Measurements from ENCODE around the gene C3orf62. TPM values are rescaled to one million over a fixed set of nuclear protein-coding genes. Genes with fewer than 3 reads are reported as not detected.

C3orf62 gene
- total RNA-seq, 1 experiment from 2014 or later: 5.9 TPM

GRCh38 chr3:49238274-49239127 lies 38.5 kb downstream of the C3orf62 start:
- Histone ChIP-seq H4K20me1 (ENCODE audit: insufficient read depth) (no peaks in the 10 kb centered on the region), H3K4me1 (ENCODE audit: control insufficient read depth in 1 of 2, insufficient read depth in 2 of 2, low read length in 2 of 2) (no peaks in the 10 kb centered on the region), H2AFZ (ENCODE audit: low read depth, low read length, poor library complexity, severe bottlenecking) (no peak overlapping the region), H3K27ac (ENCODE audit: low read depth, low read length) (no peak overlapping the region), H3K36me3 (ENCODE audit: control insufficient read depth in 1 of 2, insufficient read depth in 2 of 2, low read length in 2 of 2) (no peaks in the 10 kb centered on the region), H3K4me3 (replicated peaks in 1 of 2; ENCODE audit: low read depth in 1 of 2, low read length in 2 of 2) (no peak overlapping the region), H3K9me3 (ENCODE audit: control insufficient read depth in 1 of 2, insufficient read depth in 1 of 2, low read depth in 1 of 2, low read length in 2 of 2) (peaks cover 4 to 15% of the 10 kb centered on the region in 2 experiments; a peak in 2 of 4 replicates), H3K79me2 (ENCODE audit: insufficient read depth, low read length) (no peaks in the 10 kb centered on the region), H3K4me2 (ENCODE audit: low read length) (no peak overlapping the region), H3K9ac (ENCODE audit: low read length) (no peak overlapping the region), H3K9me2 (ENCODE audit: insufficient read depth) (no peaks in the 10 kb centered on the region), H3K27me3 (ENCODE audit: insufficient read depth, low read length) (no peaks in the 10 kb centered on the region)
- ATAC-seq (0 out of 2 replicates have a peak, but pooled peaks have one; percentile 34), DNase-seq (ENCODE audit: low read depth, low spot score) (no peak)
- TF ChIP-seq EZH2 (IDR thresholded peaks at IDR 0.05) (no peak), ZFX (IDR thresholded peaks at IDR 0.05) (no peak), SP1 (IDR thresholded peaks at IDR 0.05; ENCODE audit: low read depth) (no peak), CBX3 (IDR thresholded peaks at IDR 0.05; ENCODE audit: low read depth) (peak; percentile 92), FOSL1 (IDR thresholded peaks at IDR 0.05; ENCODE audit: low read depth) (no peak)
- CTCF ChIA-PET: no interaction called here
- RAD21 ChIA-PET (ENCODE audit: low non-redundant PET in 1 of 2, low total read pairs in 2 of 2, uncharacterized antibody in 2 of 2, unreplicated experiment in 2 of 2): no interaction called here
- POLR2A ChIA-PET: no interaction called here
- intact Hi-C loops (cut with micrococcal nuclease): no loop called here
- BruUV-seq (replicated peaks): no TSS peak

- DNase-seq (ENCODE audit: low read depth, low spot score): no peak
- no peak overlapping the region for H3K4me2 ChIP-seq (ENCODE audit: low read length)
- no peak overlapping the region for H3K27ac ChIP-seq (ENCODE audit: low read depth, low read length)
- H4K20me1 ChIP-seq (ENCODE audit: insufficient read depth): no peaks in the 10 kb centered on the region
- ChIA-PET RAD21 (ENCODE audit: low non-redundant PET in 1 of 2, low total read pairs in 2 of 2, uncharacterized antibody in 2 of 2, unreplicated experiment in 2 of 2) (no interaction called here), POLR2A (no interaction called here), CTCF (no interaction called here)
- H3K9me3 ChIP-seq (ENCODE audit: control insufficient read depth in 1 of 2, insufficient read depth in 1 of 2, low read depth in 1 of 2, low read length in 2 of 2): peaks cover 4 to 18% of the 10 kb centered on the region in 2 experiments; a peak in 2 of 4 replicates
- no peaks in the 10 kb centered on the region for H3K9me2 ChIP-seq (ENCODE audit: insufficient read depth)
- TF ChIP-seq EGR1 (IDR thresholded peaks at IDR 0.05; ENCODE audit: low read depth) (no peak), SIN3A (IDR thresholded peaks at IDR 0.05; ENCODE audit: low read depth) (no peak), EZH2phosphoT487 (IDR thresholded peaks at IDR 0.05; ENCODE audit: borderline replicate concordance) (no peak), CBX3 (IDR thresholded peaks at IDR 0.05; ENCODE audit: low read depth) (no peak), TCF7L2 (IDR thresholded peaks at IDR 0.05; ENCODE audit: borderline replicate concordance, extremely low read depth, insufficient read depth, insufficient read length) (no peak), MAX (IDR thresholded peaks at IDR 0.05) (no peak), YY1 (IDR thresholded peaks at IDR 0.05; ENCODE audit: extremely low read depth, insufficient replicate concordance, low read depth, low read length) (no peak), FOSL1 (IDR thresholded peaks at IDR 0.05; ENCODE audit: low read depth) (no peak), EZH2 (IDR thresholded peaks at IDR 0.05) (no peak), CEBPB (IDR thresholded peaks at IDR 0.05; ENCODE audit: low read depth) (no peak), ZFX (IDR thresholded peaks at IDR 0.05) (no peak)
- TF ChIP-seq, protein P1, sequence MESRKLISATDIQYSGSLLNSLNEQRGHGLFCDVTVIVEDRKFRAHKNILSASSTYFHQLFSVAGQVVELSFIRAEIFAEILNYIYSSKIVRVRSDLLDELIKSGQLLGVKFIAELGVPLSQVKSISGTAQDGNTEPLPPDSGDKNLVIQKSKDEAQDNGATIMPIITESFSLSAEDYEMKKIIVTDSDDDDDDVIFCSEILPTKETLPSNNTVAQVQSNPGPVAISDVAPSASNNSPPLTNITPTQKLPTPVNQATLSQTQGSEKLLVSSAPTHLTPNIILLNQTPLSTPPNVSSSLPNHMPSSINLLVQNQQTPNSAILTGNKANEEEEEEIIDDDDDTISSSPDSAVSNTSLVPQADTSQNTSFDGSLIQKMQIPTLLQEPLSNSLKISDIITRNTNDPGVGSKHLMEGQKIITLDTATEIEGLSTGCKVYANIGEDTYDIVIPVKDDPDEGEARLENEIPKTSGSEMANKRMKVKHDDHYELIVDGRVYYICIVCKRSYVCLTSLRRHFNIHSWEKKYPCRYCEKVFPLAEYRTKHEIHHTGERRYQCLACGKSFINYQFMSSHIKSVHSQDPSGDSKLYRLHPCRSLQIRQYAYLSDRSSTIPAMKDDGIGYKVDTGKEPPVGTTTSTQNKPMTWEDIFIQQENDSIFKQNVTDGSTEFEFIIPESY (IDR thresholded peaks at IDR 0.05; ENCODE audit: extremely low read depth, insufficient replicate concordance, low read length): no peak
- TF ChIP-seq, protein P2, sequence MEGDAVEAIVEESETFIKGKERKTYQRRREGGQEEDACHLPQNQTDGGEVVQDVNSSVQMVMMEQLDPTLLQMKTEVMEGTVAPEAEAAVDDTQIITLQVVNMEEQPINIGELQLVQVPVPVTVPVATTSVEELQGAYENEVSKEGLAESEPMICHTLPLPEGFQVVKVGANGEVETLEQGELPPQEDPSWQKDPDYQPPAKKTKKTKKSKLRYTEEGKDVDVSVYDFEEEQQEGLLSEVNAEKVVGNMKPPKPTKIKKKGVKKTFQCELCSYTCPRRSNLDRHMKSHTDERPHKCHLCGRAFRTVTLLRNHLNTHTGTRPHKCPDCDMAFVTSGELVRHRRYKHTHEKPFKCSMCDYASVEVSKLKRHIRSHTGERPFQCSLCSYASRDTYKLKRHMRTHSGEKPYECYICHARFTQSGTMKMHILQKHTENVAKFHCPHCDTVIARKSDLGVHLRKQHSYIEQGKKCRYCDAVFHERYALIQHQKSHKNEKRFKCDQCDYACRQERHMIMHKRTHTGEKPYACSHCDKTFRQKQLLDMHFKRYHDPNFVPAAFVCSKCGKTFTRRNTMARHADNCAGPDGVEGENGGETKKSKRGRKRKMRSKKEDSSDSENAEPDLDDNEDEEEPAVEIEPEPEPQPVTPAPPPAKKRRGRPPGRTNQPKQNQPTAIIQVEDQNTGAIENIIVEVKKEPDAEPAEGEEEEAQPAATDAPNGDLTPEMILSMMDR (IDR thresholded peaks at IDR 0.05 in 2 of 3, conservative IDR thresholded peaks at IDR 0.05 in 1 of 3; ENCODE audit: borderline replicate concordance in 1 of 3, insufficient read depth in 1 of 3, low read depth in 2 of 3, low read length in 2 of 3): no peak
- H3K4me1 ChIP-seq (ENCODE audit: control insufficient read depth in 1 of 2, insufficient read depth in 2 of 2, low read length in 2 of 2): no peaks in the 10 kb centered on the region
- H3K27me3 ChIP-seq (ENCODE audit: insufficient read depth, low read length): no peaks in the 10 kb centered on the region
- no peak overlapping the region for H2AFZ ChIP-seq (ENCODE audit: low read depth, low read length, poor library complexity, severe bottlenecking)
- no peak for ATAC-seq
- no peak overlapping the region for H3K4me3 ChIP-seq (replicated peaks in 1 of 2; ENCODE audit: low read depth in 1 of 2, low read length in 2 of 2)
- intact Hi-C loops (cut with micrococcal nuclease): no loop called here
- H3K9ac ChIP-seq (ENCODE audit: low read length): no peak overlapping the region
- H3K36me3 ChIP-seq (ENCODE audit: control insufficient read depth in 1 of 2, insufficient read depth in 2 of 2, low read length in 2 of 2): no peaks in the 10 kb centered on the region
- no TSS peak for BruUV-seq (replicated peaks)
- no peaks in the 10 kb centered on the region for H3K79me2 ChIP-seq (ENCODE audit: insufficient read depth, low read length)
These were observed 39.7 kb downstream of the C3orf62 start for GRCh38 chr3:49237344-49237743.
